ENCODE results near the gene OR52E4. TPM values are rescaled to one million over a fixed set of nuclear protein-coding genes. Genes with fewer than 3 reads are reported as not detected.

The OR52E4 gene
- polyA plus RNA-seq, 2 of the 4 experiments (the other 2 are of a cell fraction), result not detected

GRCh38 chr11:5928811-5929210, 48.4 kb downstream of the OR52E4 start:
- TF ChIP-seq NPAS2 (CRISPR knock-in tag; IDR thresholded peaks at IDR 0.05; ENCODE audit: borderline replicate concordance) (no peak), FOXS1 (CRISPR knock-in tag; IDR thresholded peaks at IDR 0.05) (no peak), TP53 (CRISPR knock-in tag; IDR thresholded peaks at IDR 0.05) (no peak), NR3C1 (IDR thresholded peaks at IDR 0.05) (no peak), PHF8 (IDR thresholded peaks at IDR 0.05; ENCODE audit: borderline replicate concordance, low read depth) (no peak), SMC3 (IDR thresholded peaks at IDR 0.05) (no peak), JUNB (IDR thresholded peaks at IDR 0.05) (no peak), GATA3 (IDR thresholded peaks at IDR 0.05; ENCODE audit: borderline replicate concordance) (no peak), POLR2AphosphoS2 (conservative IDR thresholded peaks at IDR 0.05; ENCODE audit: low read length) (no peak), PBX3 (IDR thresholded peaks at IDR 0.05) (no peak), E2F6 (IDR thresholded peaks at IDR 0.05; ENCODE audit: borderline replicate concordance, low read depth) (no peak), EHMT2 (IDR thresholded peaks at IDR 0.05; ENCODE audit: low read depth) (no peak), ESRRA (IDR thresholded peaks at IDR 0.05; ENCODE audit: borderline replicate concordance, low read length) (no peak), SREBF2 (IDR thresholded peaks at IDR 0.05) (no peak), EP300 (IDR thresholded peaks at IDR 0.05) (no peak)
- H3K4me3 ChIP-seq, result no peak overlapping the region
- FAIRE-seq, result no peak
- H3K4me2 ChIP-seq, result no peak overlapping the region
- no peak overlapping the region for H3K27ac ChIP-seq
- 47% methylated on average over 15 of the region's 15 CpGs for WGBS (ENCODE audit: missing lambda C conversion rate)
- H3K9me3 ChIP-seq, result peaks cover 5% of the 10 kb centered on the region; the same call in 1 of the 3 replicates
- no peak for ATAC-seq
- ChIA-PET CTCF (interaction anchor here (1.0 kb wide), 1 partner anchor 388 kb away, joined by 3 read pairs; no protein-coding TSS in a partner anchor), POLR2A (no interaction called here)
- H3K4me1 ChIP-seq, result no peaks in the 10 kb centered on the region
- DNase-seq (ENCODE audit: low read depth in 1 of 2, low spot score in 1 of 2), result no peak

- ChIA-PET CTCF (no interaction called here), POLR2A (no interaction called here)
- no peak for DNase-seq (ENCODE audit: low read depth in 1 of 2, low spot score in 1 of 2)
- WGBS (ENCODE audit: missing lambda C conversion rate), result 70% methylated on average over 31 of the region's 31 CpGs
- no peak for FAIRE-seq
- no peak for ATAC-seq
- H3K9me3 ChIP-seq, result peaks cover 5% of the 10 kb centered on the region; the same call in 1 of the 3 replicates
- H3K4me1 ChIP-seq, result no peaks in the 10 kb centered on the region
- no peak overlapping the region for H3K4me3 ChIP-seq
- H3K27ac ChIP-seq, result no peak overlapping the region
- no peak overlapping the region for H3K4me2 ChIP-seq
- TF ChIP-seq ZC3H11A (IDR thresholded peaks at IDR 0.05) (no peak), MAFK (IDR thresholded peaks at IDR 0.05; ENCODE audit: partially characterized antibody) (no peak), HMGXB4 (CRISPR knock-in tag; IDR thresholded peaks at IDR 0.05; ENCODE audit: borderline replicate concordance) (no peak), NR3C1 (IDR thresholded peaks at IDR 0.05) (no peak), PHF8 (IDR thresholded peaks at IDR 0.05; ENCODE audit: borderline replicate concordance, low read depth) (no peak), EP300 (IDR thresholded peaks at IDR 0.05) (no peak), CTCF (IDR thresholded peaks at IDR 0.05) (no peak), POLR2A (IDR thresholded peaks at IDR 0.05; ENCODE audit: low read length) (no peak), HEYL (CRISPR knock-in tag; IDR thresholded peaks at IDR 0.05) (no peak), MAZ (IDR thresholded peaks at IDR 0.05; ENCODE audit: borderline replicate concordance, low read depth, low read length) (no peak), CHD2 (IDR thresholded peaks at IDR 0.05; ENCODE audit: low read length, partially characterized antibody) (no peak), TP53 (CRISPR knock-in tag; IDR thresholded peaks at IDR 0.05) (no peak), JUN (IDR thresholded peaks at IDR 0.05) (no peak), REST (IDR thresholded peaks at IDR 0.05) (no peak), MYC (IDR thresholded peaks at IDR 0.05; ENCODE audit: borderline replicate concordance, low read length) (no peak), ELK1 (IDR thresholded peaks at IDR 0.05; ENCODE audit: low read depth, low read length) (no peak), ESRRA (IDR thresholded peaks at IDR 0.05; ENCODE audit: borderline replicate concordance, low read length) (no peak)
Observed at GRCh38 chr11:5929571-5930368, 49.3 kb downstream of the OR52E4 start.

Data from A549 (cell line).